Activated CD4-positive, alpha-beta memory T cell treated with anti-CD3 and anti-CD28 coated beads, Interleukin-2, amount 10 ng/mL, durations not matched to agents 7 days and 5 days (primary cell): ENCODE measurements around the gene PAPOLB. TPM values are rescaled to one million over a fixed set of nuclear protein-coding genes. Genes with fewer than 3 reads are reported as not detected.

Experiments used
- CTCF ChIA-PET: fragments of 350-600 bp; sonication (Branson Sonifier 250); formaldehyde crosslinking; loops from one replicate; lab custom pipeline; 2021; ENCODE audit warnings: antibody characterized with exemption, inconsistent platforms; lab: Charles Lee
- POLR2A ChIA-PET: fragments of 350-600 bp; sonication (Branson Sonifier 250); formaldehyde crosslinking; loops from one replicate; lab custom pipeline; 2021; ENCODE audit warnings: antibody characterized with exemption; lab: Charles Lee
- DNase-seq: peaks from one replicate; pipeline ENCODE4 v3.0.0-alpha.2; 2020
- H3K27ac Mint-ChIP-seq: one replicate; pipeline ENCODE4 v1.8.0; 2021; ENCODE audit warnings: mild to moderate bottlenecking, mixed read lengths
- H3K27me3 Mint-ChIP-seq: one replicate; pipeline ENCODE4 v1.8.0; 2021; ENCODE audit warnings: mixed read lengths
- H3K36me3 Mint-ChIP-seq: one replicate; pipeline ENCODE4 v1.8.0; 2021; ENCODE audit warnings: low read depth, mixed read lengths
- H3K4me1 Mint-ChIP-seq: one replicate; pipeline ENCODE4 v1.8.0; 2021; ENCODE audit warnings: mixed read lengths
- H3K4me3 Mint-ChIP-seq: one replicate; pipeline ENCODE4 v1.8.0; 2021; ENCODE audit warnings: mild to moderate bottlenecking, mixed read lengths
- H3K9me3 Mint-ChIP-seq: one replicate; pipeline ENCODE4 v1.8.0; 2021; ENCODE audit warnings: mixed read lengths
- total RNA-seq, 2 experiments: library from RNA; stranded (reverse); gene quantifications; one replicate each; pipeline ENCODE4 v1.2.3, GENCODE V29; 2021

Gene PAPOLB
- total RNA-seq, 2 experiments from 2014 or later: not detected

DNA sequence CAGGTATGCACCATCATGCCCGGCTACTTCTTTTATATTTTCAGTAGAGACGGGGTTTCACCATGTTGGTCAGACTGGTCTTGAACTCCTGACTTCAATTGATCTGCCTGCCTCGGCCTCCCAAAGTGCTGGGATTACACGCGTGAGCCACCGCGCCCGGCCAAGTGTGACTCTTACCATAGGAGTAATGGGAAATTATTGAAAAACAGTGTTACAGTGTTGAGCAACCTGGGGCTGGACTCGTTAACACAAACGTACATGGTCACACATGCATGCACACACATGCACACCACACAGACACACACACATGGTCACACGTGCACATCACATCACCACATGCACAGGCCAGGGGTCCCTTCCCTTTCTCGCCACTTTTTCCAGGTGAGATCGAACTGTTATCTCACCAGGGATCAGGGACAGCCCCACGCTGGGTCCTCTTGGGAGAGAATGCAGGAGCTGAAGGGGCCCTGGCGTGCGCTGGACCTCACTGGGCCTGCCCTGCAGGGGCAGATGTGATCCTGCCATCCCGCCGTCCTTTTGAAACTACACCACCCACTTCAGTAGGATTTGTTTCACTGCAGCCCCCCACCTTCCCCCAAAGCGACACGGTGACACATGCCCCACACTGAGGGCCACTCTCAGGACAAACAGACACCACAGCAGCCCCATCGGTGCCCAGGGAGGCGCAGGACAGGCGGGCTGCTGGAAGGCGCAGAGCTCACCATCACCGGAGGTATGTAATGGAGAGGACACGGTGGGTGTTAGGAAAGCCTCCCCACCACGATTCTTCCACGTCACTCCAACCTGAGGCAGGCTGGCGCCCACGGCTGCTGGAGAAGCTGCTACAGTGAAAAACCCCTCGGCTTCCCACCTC lies 11.5 kb upstream of the PAPOLB start:
- Mint-ChIP-seq H3K9me3 (no peaks in the 10 kb centered on the region), H3K36me3 (no peaks in the 10 kb centered on the region), H3K27me3 (peaks cover 10% of the 10 kb centered on the region), H3K4me1 (peaks cover 4% of the 10 kb centered on the region), H3K4me3 (no peak overlapping the region), H3K27ac (no peak overlapping the region)
- no peak for DNase-seq
- ChIA-PET CTCF (no interaction called here), POLR2A (no interaction called here)

DNA sequence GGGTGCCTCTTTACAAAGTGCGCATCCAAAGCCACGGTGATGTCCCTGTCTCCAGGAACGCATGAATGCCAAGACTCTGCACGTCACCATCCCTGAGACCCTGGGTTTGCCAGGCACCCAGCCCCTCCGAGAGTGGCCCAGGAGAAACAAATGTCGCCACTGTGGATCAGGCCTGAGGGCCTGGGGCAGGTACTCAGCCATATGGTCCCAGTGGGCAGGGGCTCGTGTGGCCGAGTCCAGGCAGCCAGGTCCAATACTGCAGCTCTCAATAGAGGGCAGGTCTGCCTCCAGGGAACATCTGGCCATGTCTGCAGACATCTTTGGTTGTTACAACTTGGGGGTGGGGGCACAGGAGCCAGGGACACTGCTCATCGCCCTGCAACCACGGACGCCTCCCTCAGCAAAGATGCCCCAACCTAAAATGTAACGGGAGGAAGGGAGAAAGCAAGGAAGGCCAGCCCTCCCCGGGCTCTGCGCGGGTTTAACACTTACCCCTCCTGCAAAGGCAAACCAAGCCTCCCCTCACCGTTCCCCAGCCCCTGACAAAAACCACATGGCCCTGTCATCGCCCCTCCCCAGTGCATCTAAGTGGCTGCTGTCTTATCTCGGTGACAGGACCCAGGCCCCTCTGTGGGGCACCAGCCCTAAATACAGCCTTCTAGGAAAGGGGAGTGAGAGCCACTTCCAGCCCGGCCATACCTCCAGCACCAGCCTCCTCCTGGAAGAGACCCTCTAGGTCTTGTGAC lies 10.3 kb upstream of the PAPOLB start:
- ChIA-PET POLR2A (no interaction called here), CTCF (no interaction called here)
- no peaks in the 10 kb centered on the region for H3K9me3 Mint-ChIP-seq
- peaks cover 10% of the 10 kb centered on the region for H3K27me3 Mint-ChIP-seq
- H3K4me3 Mint-ChIP-seq: no peak overlapping the region
- no peak overlapping the region for H3K27ac Mint-ChIP-seq
- DNase-seq: no peak
- no peaks in the 10 kb centered on the region for H3K36me3 Mint-ChIP-seq
- peaks cover 4% of the 10 kb centered on the region for H3K4me1 Mint-ChIP-seq

DNA sequence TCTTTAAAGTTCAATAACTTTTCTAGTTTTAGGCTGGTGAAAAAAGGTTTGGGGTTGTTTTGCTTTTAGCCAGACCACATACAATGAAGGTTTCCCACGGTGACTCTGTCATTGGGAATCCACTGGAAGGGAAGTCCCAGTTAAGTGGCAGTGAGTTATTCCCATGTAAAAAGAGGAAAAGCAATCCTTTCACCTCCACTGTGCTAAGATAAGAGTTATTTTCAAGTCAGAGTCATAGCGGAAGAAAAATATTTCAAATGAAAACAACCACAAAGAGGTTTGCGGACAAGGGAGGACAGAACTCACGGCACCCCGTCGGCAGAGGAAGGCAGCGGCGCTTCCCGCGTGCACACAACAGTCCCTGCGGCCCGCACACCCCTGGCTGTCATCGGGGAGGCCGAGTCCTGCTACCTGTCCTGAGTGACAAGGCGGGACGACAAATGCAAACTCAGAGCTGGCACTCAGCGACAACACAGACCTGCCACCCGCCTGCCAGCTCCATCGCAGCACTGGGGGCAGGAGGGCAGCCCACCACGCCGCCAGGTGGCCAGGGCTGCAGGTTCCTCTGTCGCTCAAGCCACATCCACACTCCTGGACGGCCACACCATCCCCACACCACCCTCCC lies 9.3 kb upstream of the PAPOLB start:
- H3K27me3 Mint-ChIP-seq: peaks cover 10% of the 10 kb centered on the region
- no peaks in the 10 kb centered on the region for H3K36me3 Mint-ChIP-seq
- H3K27ac Mint-ChIP-seq: no peak overlapping the region
- no peaks in the 10 kb centered on the region for H3K9me3 Mint-ChIP-seq
- no peak overlapping the region for H3K4me3 Mint-ChIP-seq
- CTCF ChIA-PET: no interaction called here
- H3K4me1 Mint-ChIP-seq: peaks cover 4% of the 10 kb centered on the region
- POLR2A ChIA-PET: no interaction called here
- DNase-seq: no peak

GRCh38 chr7:4868493-4868892 lies 6.7 kb upstream of the PAPOLB start:
- ChIA-PET CTCF (interaction anchor here (1.1 kb wide), 1 partner anchor 106 kb away, joined by 3 read pairs; no protein-coding TSS in a partner anchor), POLR2A (no interaction called here)
- no peak for DNase-seq
- no peak overlapping the region for H3K27ac Mint-ChIP-seq
- peaks cover 28% of the 10 kb centered on the region for H3K27me3 Mint-ChIP-seq
- no peaks in the 10 kb centered on the region for H3K36me3 Mint-ChIP-seq
- H3K9me3 Mint-ChIP-seq: no peaks in the 10 kb centered on the region
- H3K4me3 Mint-ChIP-seq: no peak overlapping the region
- peaks cover 4% of the 10 kb centered on the region for H3K4me1 Mint-ChIP-seq

- DNase-seq: no peak
- ChIA-PET POLR2A (no interaction called here), CTCF (no interaction called here)
- Mint-ChIP-seq H3K27ac (no peak overlapping the region), H3K9me3 (peaks cover 5% of the 10 kb centered on the region), H3K4me1 (peaks cover 4% of the 10 kb centered on the region), H3K36me3 (no peaks in the 10 kb centered on the region), H3K4me3 (no peak overlapping the region), H3K27me3 (peaks cover 37% of the 10 kb centered on the region)
Measured at GRCh38 chr7:4866528-4867496, 5.0 kb upstream of the PAPOLB start.

DNA sequence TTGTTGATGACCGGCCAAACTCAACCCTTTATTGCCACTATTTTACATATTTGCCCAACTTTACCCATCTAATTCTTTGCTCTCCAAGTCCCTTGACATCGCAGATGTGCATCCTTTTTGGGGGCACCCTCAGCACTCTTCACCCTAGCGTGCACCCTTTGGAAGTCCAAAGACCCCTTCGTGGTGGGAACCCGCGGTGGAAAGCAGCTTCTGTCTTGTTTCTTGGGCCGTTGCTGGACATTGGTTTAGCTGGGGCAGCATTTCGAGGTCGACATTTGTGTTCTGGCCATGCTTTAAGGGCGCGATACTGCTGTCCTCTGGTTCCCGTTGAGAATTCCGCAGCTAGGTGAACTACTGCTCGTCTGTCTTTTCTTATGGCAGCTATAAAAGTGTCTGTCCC lies 326 bp upstream of the PAPOLB start:
- Mint-ChIP-seq H3K27ac (no peak overlapping the region), H3K36me3 (no peaks in the 10 kb centered on the region), H3K4me3 (no peak overlapping the region), H3K9me3 (peaks cover 9% of the 10 kb centered on the region), H3K27me3 (peaks cover 64% of the 10 kb centered on the region), H3K4me1 (no peaks in the 10 kb centered on the region)
- ChIA-PET CTCF (no interaction called here), POLR2A (no interaction called here)
- DNase-seq: no peak

GRCh38 chr7:4861227-4861626 lies 603 bp downstream of the PAPOLB start:
- H3K36me3 Mint-ChIP-seq: no peaks in the 10 kb centered on the region
- peaks cover 72% of the 10 kb centered on the region for H3K27me3 Mint-ChIP-seq
- H3K27ac Mint-ChIP-seq: no peak overlapping the region
- H3K4me1 Mint-ChIP-seq: no peaks in the 10 kb centered on the region
- no peak overlapping the region for H3K4me3 Mint-ChIP-seq
- DNase-seq: no peak
- peaks cover 9% of the 10 kb centered on the region for H3K9me3 Mint-ChIP-seq
- ChIA-PET POLR2A (interaction anchor here (0.7 kb wide), 1 partner anchor 59 kb away, joined by 3 read pairs; no protein-coding TSS in a partner anchor), CTCF (no interaction called here)

DNA sequence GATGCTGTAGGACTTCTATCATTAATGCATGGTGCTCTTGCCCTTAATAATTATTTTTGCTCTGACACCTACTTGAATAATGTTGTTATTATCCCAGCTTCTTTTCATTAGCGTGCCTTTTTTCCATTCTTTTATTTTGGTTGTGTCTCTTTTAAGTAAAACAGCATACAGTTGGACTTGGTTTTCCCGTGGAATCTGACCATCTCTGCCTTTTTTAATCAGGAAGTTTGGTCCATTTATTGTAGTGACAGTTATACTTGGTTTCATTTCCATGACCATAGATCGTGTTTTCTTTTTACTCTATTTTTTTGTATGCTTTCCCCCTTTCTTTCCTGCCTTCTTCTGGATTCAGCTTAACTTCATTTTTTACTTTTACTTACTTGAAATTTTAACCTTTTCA lies 4.6 kb downstream of the PAPOLB start:
- Mint-ChIP-seq H3K27ac (no peak overlapping the region), H3K4me3 (no peak overlapping the region), H3K9me3 (peaks cover 4% of the 10 kb centered on the region), H3K4me1 (no peaks in the 10 kb centered on the region), H3K36me3 (no peaks in the 10 kb centered on the region), H3K27me3 (peaks cover 44% of the 10 kb centered on the region)
- CTCF ChIA-PET: no interaction called here
- DNase-seq: no peak
- POLR2A ChIA-PET: no interaction called here

DNA sequence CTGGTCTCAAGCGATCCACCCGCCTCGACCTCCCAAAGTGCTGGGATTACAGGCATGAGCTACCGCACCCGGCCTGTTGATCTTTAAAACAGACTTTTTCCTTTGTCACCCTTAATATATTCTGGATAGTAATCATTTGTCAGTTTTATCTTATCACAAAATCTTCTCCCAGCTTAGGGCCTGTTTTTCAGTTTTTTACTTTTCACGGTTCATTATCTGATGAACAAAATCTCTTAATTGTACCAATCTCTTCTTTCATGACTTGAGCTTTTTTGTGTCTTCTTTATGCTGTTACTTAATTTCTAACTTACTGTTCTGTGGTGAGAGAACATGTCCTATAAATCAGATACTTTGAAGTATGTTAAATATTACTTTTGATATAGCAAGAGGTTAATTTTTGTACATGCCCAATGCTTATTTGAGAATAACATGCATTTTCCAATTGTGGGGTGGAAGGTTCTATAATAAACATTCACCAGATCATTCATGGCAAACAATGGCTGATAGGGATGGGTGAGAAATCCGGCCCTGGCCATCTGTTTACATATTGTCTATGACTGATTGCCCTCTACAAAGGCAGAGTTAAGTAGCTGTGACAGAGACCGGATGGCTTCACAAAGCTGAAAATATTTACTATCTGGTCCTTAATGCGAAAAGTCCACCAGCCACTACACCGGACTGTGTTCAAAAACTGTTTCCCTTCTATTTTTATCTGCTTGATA lies 5.3 kb downstream of the PAPOLB start:
- Mint-ChIP-seq H3K4me1 (peaks cover 6% of the 10 kb centered on the region), H3K27ac (no peak overlapping the region), H3K9me3 (peaks cover 4% of the 10 kb centered on the region), H3K4me3 (no peak overlapping the region), H3K36me3 (no peaks in the 10 kb centered on the region), H3K27me3 (peaks cover 41% of the 10 kb centered on the region)
- no peak for DNase-seq
- ChIA-PET CTCF (interaction anchor here (0.6 kb wide), 1 partner anchor 61 kb away, joined by 3 read pairs; no protein-coding TSS in a partner anchor), POLR2A (no interaction called here)

DNA sequence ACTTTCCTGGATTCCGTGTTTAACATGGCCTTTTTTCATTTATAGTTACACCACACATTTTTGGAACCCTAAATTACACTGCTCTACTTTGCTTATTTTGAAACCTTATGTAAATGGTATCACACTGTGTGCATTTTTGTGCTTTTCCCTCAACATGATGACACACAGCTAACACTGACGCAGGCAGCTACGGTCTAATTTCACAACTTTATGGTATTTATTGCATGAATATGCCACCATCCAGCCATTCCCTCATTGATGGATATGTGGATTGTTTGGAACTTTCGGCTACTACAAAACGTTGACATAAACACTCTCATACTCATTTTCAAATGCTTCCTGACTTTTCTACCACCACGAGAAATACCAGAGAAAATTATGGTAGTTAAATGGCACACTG lies 6.9 kb downstream of the PAPOLB start:
- Mint-ChIP-seq H3K4me3 (no peak overlapping the region), H3K27ac (no peak overlapping the region), H3K9me3 (peaks cover 3% of the 10 kb centered on the region), H3K36me3 (no peaks in the 10 kb centered on the region), H3K27me3 (peaks cover 25% of the 10 kb centered on the region), H3K4me1 (peaks cover 8% of the 10 kb centered on the region)
- DNase-seq: no peak
- CTCF ChIA-PET: interaction anchor here (1.1 kb wide), 1 partner anchor 29 kb away, joined by 3 read pairs; the partner anchor contains the start of gene RADIL
- POLR2A ChIA-PET: no interaction called here

- H3K4me1 Mint-ChIP-seq: peaks cover 8% of the 10 kb centered on the region
- CTCF ChIA-PET: no interaction called here
- H3K36me3 Mint-ChIP-seq: no peaks in the 10 kb centered on the region
- peaks cover 4% of the 10 kb centered on the region for H3K27me3 Mint-ChIP-seq
- no peak overlapping the region for H3K27ac Mint-ChIP-seq
- peaks cover 3% of the 10 kb centered on the region for H3K9me3 Mint-ChIP-seq
- no peak overlapping the region for H3K4me3 Mint-ChIP-seq
- POLR2A ChIA-PET: no interaction called here
- no peak for DNase-seq
Measured at GRCh38 chr7:4851459-4852422, 10.1 kb downstream of the PAPOLB start.
